Left ventricle myocardium inferior (tissue), 1 donor: ENCODE results near the gene CCDC90B. TPM values are rescaled to one million over a fixed set of nuclear protein-coding genes. Genes with fewer than 3 reads are reported as not detected.
A peak's percentile ranks its signal among the peaks of the same experiment; 100 is the strongest.
"Not testable (repeated sequence)": the region's sequence is repeated elsewhere in the genome, so short reads cannot be mapped to it uniquely, and the experiment has no call there.

Source experiments
- DNase-seq: peaks from one replicate; pipeline ENCODE4 v3.0.0-alpha.2; 2020
- H3K27ac ChIP-seq: fragments of 200-600 bp; replicated peaks from 2 replicates; pipeline ENCODE4 v1.8.0; 2021
- H3K27me3 ChIP-seq: fragments of 200-600 bp; 2 replicates; pipeline ENCODE4 v1.8.0; 2021; ENCODE audit warnings: low read depth
- H3K36me3 ChIP-seq: fragments of 200-600 bp; 2 replicates; pipeline ENCODE4 v1.8.0; 2021
- H3K4me1 ChIP-seq: fragments of 200-600 bp; 2 replicates; pipeline ENCODE4 v1.8.0; 2021
- H3K4me3 ChIP-seq: fragments of 200-600 bp; 2 replicates; pipeline ENCODE4 v1.8.0; 2021; ENCODE audit warnings: mild to moderate bottlenecking, moderate library complexity
- H3K9me3 ChIP-seq: fragments of 200-600 bp; replicated peaks from 2 replicates; pipeline ENCODE4 v1.8.0; 2021
- intact Hi-C: fragments of 100-400 bp; cut with micrococcal nuclease; formaldehyde crosslinking; loops from one replicate; pipeline ENCODE4 v1.11.0; 2022
- total RNA-seq: library from RNA; stranded (reverse); fragmentation: NEBNext Ultra II Directional; extraction: Animal tissue kit (Norgen Biotek cat#: 25700); gene quantifications from one replicate; pipeline ENCODE4 v1.2.1, GENCODE V29; 2021
- TF ChIP-seq, protein P1 (sequence below): fragments of 200-600 bp; IDR thresholded peaks from 2 replicates; pipeline ENCODE4 v1.8.0; 2021; ENCODE audit warnings: antibody characterized with exemption, mild to moderate bottlenecking, borderline replicate concordance
- donor health status: DM: no; HTN: yes; CAD: no; lungs with severe emphysema.

Gene CCDC90B
- total RNA-seq, 1 donor from 2014 or later, result 24.0 TPM

DNA sequence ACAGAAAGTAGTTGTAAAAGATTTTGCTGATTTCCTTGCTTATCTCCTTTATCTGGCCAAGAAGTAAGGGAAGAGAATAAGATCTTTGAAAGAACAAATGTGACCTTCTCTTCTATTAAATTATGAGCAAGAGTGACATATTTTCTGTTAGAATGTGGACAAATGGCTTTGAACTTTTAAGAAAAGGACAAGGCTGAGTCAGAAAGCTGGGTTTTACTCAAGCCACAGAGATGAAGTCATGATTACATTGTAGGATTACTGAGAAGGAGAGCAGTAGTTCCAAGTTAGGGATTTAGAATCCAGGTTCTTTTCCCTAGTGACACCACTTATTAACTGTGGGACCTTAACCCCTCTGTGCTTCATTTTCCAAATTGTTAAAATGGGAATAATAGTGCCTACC, 13.5 kb downstream of the CCDC90B start:
- Histone ChIP-seq H3K36me3 (peaks cover 79% of the 10 kb centered on the region), H3K27me3 (no peaks in the 10 kb centered on the region), H3K27ac (no peak overlapping the region), H3K4me3 (no peak overlapping the region), H3K4me1 (no peaks in the 10 kb centered on the region), H3K9me3 (peaks cover 4% of the 10 kb centered on the region)
- intact Hi-C loops, result no loop called here
- TF ChIP-seq, protein P1, sequence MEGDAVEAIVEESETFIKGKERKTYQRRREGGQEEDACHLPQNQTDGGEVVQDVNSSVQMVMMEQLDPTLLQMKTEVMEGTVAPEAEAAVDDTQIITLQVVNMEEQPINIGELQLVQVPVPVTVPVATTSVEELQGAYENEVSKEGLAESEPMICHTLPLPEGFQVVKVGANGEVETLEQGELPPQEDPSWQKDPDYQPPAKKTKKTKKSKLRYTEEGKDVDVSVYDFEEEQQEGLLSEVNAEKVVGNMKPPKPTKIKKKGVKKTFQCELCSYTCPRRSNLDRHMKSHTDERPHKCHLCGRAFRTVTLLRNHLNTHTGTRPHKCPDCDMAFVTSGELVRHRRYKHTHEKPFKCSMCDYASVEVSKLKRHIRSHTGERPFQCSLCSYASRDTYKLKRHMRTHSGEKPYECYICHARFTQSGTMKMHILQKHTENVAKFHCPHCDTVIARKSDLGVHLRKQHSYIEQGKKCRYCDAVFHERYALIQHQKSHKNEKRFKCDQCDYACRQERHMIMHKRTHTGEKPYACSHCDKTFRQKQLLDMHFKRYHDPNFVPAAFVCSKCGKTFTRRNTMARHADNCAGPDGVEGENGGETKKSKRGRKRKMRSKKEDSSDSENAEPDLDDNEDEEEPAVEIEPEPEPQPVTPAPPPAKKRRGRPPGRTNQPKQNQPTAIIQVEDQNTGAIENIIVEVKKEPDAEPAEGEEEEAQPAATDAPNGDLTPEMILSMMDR, result no peak
- no peak for DNase-seq

DNA sequence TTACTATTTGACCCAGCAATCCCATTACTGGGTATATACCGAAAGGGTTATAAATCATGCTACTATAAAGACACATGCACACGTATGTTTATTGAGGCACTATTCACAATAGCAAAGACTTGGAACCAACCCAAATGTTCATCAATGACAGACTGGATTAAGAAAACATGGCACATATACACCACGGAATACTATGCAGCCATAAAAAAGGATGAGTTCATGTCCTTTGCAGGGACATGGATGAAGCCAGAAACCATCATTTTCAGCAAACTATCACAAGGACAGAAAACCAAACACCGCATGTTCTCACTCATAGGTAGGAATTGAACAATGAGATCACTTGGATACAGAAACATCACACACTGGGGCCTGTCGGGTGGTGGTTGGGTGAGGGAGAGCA, 14.4 kb downstream of the CCDC90B start:
- DNase-seq, H3K9me3 ChIP-seq, H3K27ac ChIP-seq, H3K4me1 ChIP-seq, H3K27me3 ChIP-seq, intact Hi-C loops, H3K4me3 ChIP-seq: not testable (repeated sequence)
- peaks cover 78% of the 10 kb centered on the region for H3K36me3 ChIP-seq

DNA sequence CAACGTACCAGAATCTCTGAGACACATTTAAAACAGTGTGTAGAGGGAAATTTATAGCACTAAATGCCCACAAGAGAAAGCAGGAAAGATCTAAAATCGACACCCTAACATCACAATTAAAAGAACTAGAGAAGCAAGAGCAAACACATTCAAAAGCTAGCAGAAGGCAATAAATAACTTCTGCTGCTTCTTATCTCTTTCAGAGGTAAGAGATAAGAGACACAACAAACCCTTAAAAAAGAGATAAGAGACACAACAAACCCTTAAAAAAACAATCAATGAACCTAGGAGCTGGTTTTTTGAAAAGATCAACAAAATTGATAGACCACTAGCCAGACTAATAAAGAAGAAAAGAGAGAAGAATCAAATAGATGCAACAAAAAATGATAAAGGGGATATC, 17.1 kb downstream of the CCDC90B start:
- H3K4me3 ChIP-seq, H3K9me3 ChIP-seq, H3K4me1 ChIP-seq, intact Hi-C loops, H3K27ac ChIP-seq, DNase-seq, H3K27me3 ChIP-seq: not testable (repeated sequence)
- peaks cover 79% of the 10 kb centered on the region for H3K36me3 ChIP-seq

DNA sequence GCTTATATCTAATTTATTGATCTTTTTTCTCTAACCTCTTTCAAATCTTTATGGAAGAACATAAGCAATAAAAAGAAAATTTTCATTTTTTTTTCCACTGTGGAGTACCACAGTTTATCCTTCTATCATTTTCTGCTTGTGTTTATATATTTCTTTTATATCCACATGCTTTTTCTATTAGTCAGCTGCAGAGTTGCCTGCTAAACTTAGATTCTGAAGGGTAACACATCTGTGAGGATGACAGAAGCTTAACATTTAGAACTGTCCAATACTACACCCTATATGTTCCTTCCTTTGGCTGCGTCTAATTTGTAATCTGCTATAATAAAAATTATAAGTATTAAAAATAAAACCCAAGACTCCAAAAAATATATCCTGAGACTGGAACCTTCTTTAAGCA, 20.8 kb downstream of the CCDC90B start:
- no peak for DNase-seq
- Histone ChIP-seq H3K4me3 (no peak overlapping the region), H3K27me3 (no peaks in the 10 kb centered on the region), H3K27ac (no peak overlapping the region), H3K4me1 (no peaks in the 10 kb centered on the region), H3K9me3 (no peaks in the 10 kb centered on the region), H3K36me3 (peaks cover 78% of the 10 kb centered on the region)
- intact Hi-C loops, result no loop called here
- TF ChIP-seq, protein P1, result no peak

DNA sequence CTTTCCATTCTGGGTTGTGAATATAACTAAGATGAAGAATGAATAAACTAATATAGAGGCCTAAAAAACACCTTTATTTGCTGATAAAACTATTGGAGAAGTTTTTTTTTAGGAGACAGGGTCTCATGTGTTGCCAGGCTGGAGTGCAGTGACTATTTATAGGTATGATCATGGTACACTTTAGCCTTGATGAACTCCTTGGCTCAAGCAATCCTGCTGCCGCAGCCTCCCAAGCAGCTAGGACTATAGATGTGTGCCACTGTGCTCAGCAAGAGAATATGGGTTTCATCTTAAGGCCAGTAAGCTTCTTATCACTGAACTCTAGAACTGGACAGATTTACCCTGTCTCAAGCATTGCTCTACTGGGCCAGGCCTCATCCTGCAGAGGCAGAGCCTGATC, 26.6 kb downstream of the CCDC90B start:
- no peak overlapping the region for H3K4me3 ChIP-seq
- no peaks in the 10 kb centered on the region for H3K27me3 ChIP-seq
- TF ChIP-seq, protein P1, result no peak
- intact Hi-C loops, result loop anchor here (10.0 kb wide), 1 partner anchor 355 kb away; the partner anchor contains the start of genes DDIAS and PRCP
- no peak for DNase-seq
- peaks cover 59% of the 10 kb centered on the region for H3K36me3 ChIP-seq
- peak overlapping the region; percentile 23 for H3K27ac ChIP-seq
- H3K4me1 ChIP-seq, result peaks cover 5% of the 10 kb centered on the region
- no peaks in the 10 kb centered on the region for H3K9me3 ChIP-seq

DNA sequence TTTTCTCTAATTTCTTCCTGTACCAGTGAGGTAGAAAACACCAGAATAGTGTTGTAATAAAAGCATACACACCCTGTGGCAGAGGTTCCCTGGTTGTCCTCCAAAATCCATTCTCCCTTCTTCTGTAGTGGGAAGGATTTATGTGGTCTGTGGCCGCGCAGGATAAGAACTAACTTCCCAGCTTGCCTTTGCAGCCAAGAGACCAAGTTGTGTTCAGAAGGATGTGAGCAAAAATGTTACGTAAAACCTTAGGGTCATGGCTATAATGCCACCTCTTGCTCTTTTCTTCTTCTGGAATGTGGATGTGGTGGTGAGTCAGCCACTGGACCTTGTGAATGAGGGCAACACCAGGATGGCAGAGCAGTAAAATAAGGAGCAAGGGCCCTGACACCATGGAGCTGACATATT, 28.4 kb downstream of the CCDC90B start:
- H3K36me3 ChIP-seq, result peaks cover 41% of the 10 kb centered on the region
- intact Hi-C loops, result loop anchor here (10.0 kb wide), 1 partner anchor 353 kb away; the partner anchor contains the start of genes DDIAS and PRCP
- H3K27ac ChIP-seq, result no peak overlapping the region
- TF ChIP-seq, protein P1, result no peak
- no peak for DNase-seq
- H3K9me3 ChIP-seq, result no peaks in the 10 kb centered on the region
- H3K27me3 ChIP-seq, result no peaks in the 10 kb centered on the region
- H3K4me3 ChIP-seq, result no peak overlapping the region
- peaks cover 5% of the 10 kb centered on the region for H3K4me1 ChIP-seq
